BLaER1 (cell line): ENCODE data around the gene PEPD.

Experiments used
- H3K27ac ChIP-seq: shearing (Covaris generic); formaldehyde crosslinking; 2 replicates; pipeline ENCODE4 v1.8.1; 2022
- H3K27me3 ChIP-seq: shearing (Covaris generic); formaldehyde crosslinking; 2 replicates; pipeline ENCODE4 v1.8.1; 2022
- H3K36me3 ChIP-seq: shearing (Covaris generic); formaldehyde crosslinking; 2 replicates; pipeline ENCODE4 v1.8.1; 2022
- H3K4me1 ChIP-seq: shearing (Covaris generic); formaldehyde crosslinking; 2 replicates; pipeline ENCODE4 v1.8.1; 2022
- H3K4me2 ChIP-seq: shearing (Covaris generic); formaldehyde crosslinking; 2 replicates; pipeline ENCODE4 v1.8.1; 2022
- H3K4me3 ChIP-seq: shearing (Covaris generic); formaldehyde crosslinking; 2 replicates; pipeline ENCODE4 v1.8.1; 2022
- H3K9ac ChIP-seq: shearing (Covaris generic); formaldehyde crosslinking; 2 replicates; pipeline ENCODE4 v1.8.1; 2022
- H3K9me3 ChIP-seq: shearing (Covaris generic); formaldehyde crosslinking; 2 replicates; pipeline ENCODE4 v1.8.1; 2022
- H4K20me1 ChIP-seq: shearing (Covaris generic); formaldehyde crosslinking; 2 replicates; pipeline ENCODE4 v1.8.1; 2022
- Cebpa-rat ChIP-seq: shearing (Covaris generic); IDR thresholded peaks from 2 replicates; pipeline ENCODE4 v1.8.1; 2022

The PEPD gene

GRCh38 chr19:33456845-33457220 lies 64.8 kb downstream of the PEPD start:
- Histone ChIP-seq H3K27me3 (no peaks in the 10 kb centered on the region), H4K20me1 (no peaks in the 10 kb centered on the region), H3K9ac (no peak overlapping the region), H3K4me3 (no peak overlapping the region), H3K4me1 (no peaks in the 10 kb centered on the region), H3K27ac (no peak overlapping the region), H3K4me2 (no peak overlapping the region), H3K9me3 (no peaks in the 10 kb centered on the region), H3K36me3 (no peaks in the 10 kb centered on the region; the same call in 1 of the 2 replicates)
- TF ChIP-seq Cebpa-rat: no peak

- H3K4me2 ChIP-seq: no peak overlapping the region
- no peak for TF ChIP-seq Cebpa-rat
Measured at GRCh38 chr19:33456076-33456844, 65.3 kb downstream of the PEPD start.

DNA sequence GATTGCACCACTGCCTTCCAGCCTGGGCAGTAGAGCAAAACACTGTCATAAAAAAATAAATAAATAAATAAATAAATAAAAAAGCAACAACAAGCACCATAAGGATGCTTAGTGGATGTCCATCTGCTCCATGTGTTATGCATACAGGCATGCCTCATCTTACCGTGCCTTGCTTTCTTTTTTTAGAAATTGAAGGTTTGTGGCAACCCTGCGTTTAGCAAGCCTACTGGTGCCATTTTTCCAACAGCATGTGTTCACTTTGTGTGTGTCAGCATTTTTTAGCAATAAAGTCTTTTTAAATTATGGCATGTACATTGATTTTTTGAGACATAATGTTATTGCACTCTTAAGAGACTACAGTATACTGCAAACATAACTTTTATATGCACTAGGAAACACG lies 68.3 kb downstream of the PEPD start:
- no peaks in the 10 kb centered on the region for H3K9me3 ChIP-seq
- no peaks in the 10 kb centered on the region for H3K27me3 ChIP-seq

More at GRCh38 chr19:33456076-33456844, 65.3 kb downstream of the PEPD start:
- H3K9ac ChIP-seq: no peak overlapping the region
- H4K20me1 ChIP-seq: no peaks in the 10 kb centered on the region
- no peak overlapping the region for H3K4me3 ChIP-seq
- H3K27me3 ChIP-seq: no peaks in the 10 kb centered on the region
- H3K27ac ChIP-seq: no peak overlapping the region
- H3K4me1 ChIP-seq: no peaks in the 10 kb centered on the region
- no peaks in the 10 kb centered on the region for H3K9me3 ChIP-seq
- H3K36me3 ChIP-seq: no peaks in the 10 kb centered on the region

DNA sequence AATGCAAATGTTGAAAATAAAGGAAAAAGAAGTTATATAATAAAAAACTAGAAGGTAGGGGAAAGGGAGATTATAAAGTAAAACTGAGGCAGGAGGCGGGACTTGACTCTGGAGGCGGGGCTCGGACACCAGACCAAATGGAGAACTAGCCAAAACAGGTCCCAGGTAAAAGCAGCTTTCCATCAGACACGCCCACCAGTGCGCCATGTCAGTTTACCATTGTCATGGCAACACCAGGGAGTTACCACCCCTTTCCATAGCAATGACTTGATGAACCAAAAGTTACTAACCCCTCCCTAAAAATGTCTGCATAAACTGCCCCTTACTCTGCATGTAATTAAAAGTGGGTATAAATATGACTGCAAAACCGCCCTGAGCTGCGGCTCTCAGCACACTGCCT lies 70.9 kb downstream of the PEPD start:
- Histone ChIP-seq H3K4me3 (no peak overlapping the region), H3K9me3 (no peaks in the 10 kb centered on the region), H3K27ac (no peak overlapping the region), H3K27me3 (no peaks in the 10 kb centered on the region), H3K4me1 (peaks cover 15% of the 10 kb centered on the region), H3K36me3 (no peaks in the 10 kb centered on the region), H3K4me2 (no peak overlapping the region), H4K20me1 (no peaks in the 10 kb centered on the region), H3K9ac (no peak overlapping the region)
- TF ChIP-seq Cebpa-rat: no peak

More for the DNA sequence above, 68.3 kb downstream of the PEPD start:
- TF ChIP-seq Cebpa-rat: no peak
- no peaks in the 10 kb centered on the region for H3K4me1 ChIP-seq
- no peak overlapping the region for H3K4me3 ChIP-seq
- H3K4me2 ChIP-seq: no peak overlapping the region
- no peak overlapping the region for H3K27ac ChIP-seq
- H4K20me1 ChIP-seq: no peaks in the 10 kb centered on the region
- no peak overlapping the region for H3K9ac ChIP-seq
- H3K36me3 ChIP-seq: no peaks in the 10 kb centered on the region

GRCh38 chr19:33449799-33450198 lies 71.8 kb downstream of the PEPD start:
- no peak overlapping the region for H3K4me3 ChIP-seq
- H3K9ac ChIP-seq: no peak overlapping the region
- no peak for TF ChIP-seq Cebpa-rat

DNA sequence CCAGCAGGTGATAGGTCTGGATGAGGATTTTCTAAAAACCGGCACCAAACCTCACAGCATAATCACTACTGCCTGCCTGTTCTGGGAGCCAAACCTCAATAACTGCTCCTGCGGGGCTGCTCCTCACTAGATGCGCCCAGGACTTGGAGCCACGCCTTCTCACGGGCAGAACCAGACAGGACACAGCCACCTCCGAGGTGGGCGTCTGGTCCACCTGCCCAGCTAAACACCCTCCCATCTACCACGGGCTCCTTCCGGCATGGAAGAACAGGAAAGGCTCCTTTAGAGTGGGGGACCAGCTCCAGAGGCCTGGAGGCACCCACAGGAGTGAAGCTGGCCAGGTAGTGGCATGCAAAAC lies 73.5 kb downstream of the PEPD start:
- no peaks in the 10 kb centered on the region for H3K9me3 ChIP-seq
- no peak overlapping the region for H3K4me2 ChIP-seq
- no peaks in the 10 kb centered on the region for H3K27me3 ChIP-seq
- H3K27ac ChIP-seq: no peak overlapping the region
- TF ChIP-seq Cebpa-rat: no peak
- H4K20me1 ChIP-seq: no peaks in the 10 kb centered on the region
- H3K36me3 ChIP-seq: no peaks in the 10 kb centered on the region
- peaks cover 15% of the 10 kb centered on the region for H3K4me1 ChIP-seq
- H3K9ac ChIP-seq: no peak overlapping the region
- no peak overlapping the region for H3K4me3 ChIP-seq

More at GRCh38 chr19:33449799-33450198, 71.8 kb downstream of the PEPD start:
- no peaks in the 10 kb centered on the region for H3K36me3 ChIP-seq
- peaks cover 15% of the 10 kb centered on the region for H3K4me1 ChIP-seq
- no peaks in the 10 kb centered on the region for H3K9me3 ChIP-seq
- H3K27ac ChIP-seq: no peak overlapping the region
- no peaks in the 10 kb centered on the region for H3K27me3 ChIP-seq
- no peaks in the 10 kb centered on the region for H4K20me1 ChIP-seq
- no peak overlapping the region for H3K4me2 ChIP-seq

- Histone ChIP-seq H3K4me1 (peaks cover 15% of the 10 kb centered on the region), H3K9me3 (no peaks in the 10 kb centered on the region), H4K20me1 (no peaks in the 10 kb centered on the region), H3K4me3 (no peak overlapping the region), H3K36me3 (no peaks in the 10 kb centered on the region), H3K4me2 (peak overlapping the region; percentile 56), H3K27ac (peak overlapping the region; percentile 28; the same call in 1 of the 2 replicates), H3K27me3 (no peaks in the 10 kb centered on the region), H3K9ac (no peak overlapping the region; the same call in 1 of the 2 replicates)
- no peak for TF ChIP-seq Cebpa-rat
Measured at GRCh38 chr19:33447336-33448158, 74.0 kb downstream of the PEPD start.

DNA sequence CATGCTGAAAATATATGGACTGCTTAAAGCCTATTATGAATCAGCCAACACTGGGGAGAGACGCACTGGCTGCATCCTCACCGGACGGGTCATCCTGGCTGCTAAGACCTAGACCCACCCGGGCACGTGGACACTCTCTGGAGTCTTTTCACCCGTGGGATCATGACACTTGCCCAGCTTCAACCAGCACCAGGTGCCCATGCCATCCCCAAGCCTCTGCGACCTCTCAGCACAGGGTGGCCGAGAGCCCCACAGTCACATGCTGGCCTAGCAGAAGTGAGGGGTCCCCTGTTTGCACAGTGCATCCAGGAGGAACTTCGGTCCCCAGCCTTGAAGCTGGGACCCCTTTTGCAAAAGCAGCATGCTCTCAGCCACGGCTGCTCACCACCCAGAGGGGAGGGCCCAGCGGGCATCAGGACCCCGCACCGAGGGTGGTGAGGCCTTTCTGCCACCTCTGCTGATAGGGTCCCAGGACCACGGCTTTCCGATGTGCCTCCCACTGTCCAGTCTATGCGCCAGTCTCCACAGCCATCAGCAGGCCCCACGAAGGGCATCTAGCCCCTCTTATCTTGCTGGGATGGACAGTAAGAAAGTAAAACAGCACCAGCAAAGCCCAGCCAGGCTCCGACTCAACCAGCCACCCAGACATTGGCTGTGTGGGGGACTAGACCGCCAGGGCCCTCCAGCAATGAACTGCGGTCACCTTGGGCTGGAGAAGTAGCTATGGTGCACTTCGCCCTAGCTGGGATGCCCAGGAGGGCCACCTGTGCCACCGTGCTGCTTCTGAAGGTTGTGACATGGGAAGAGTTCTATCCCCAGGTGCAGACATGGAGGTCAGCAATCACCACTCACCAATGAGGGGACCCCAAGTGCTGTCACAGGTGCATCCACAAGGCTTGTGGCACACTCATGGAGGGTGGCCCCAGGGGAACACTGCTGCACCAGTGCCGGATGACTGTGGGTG lies 75.0 kb downstream of the PEPD start:
- no peaks in the 10 kb centered on the region for H3K36me3 ChIP-seq
- H3K4me3 ChIP-seq: no peak overlapping the region
- no peaks in the 10 kb centered on the region for H3K27me3 ChIP-seq
- H3K4me2 ChIP-seq: peak overlapping the region; percentile 56
- no peak overlapping the region for H3K27ac ChIP-seq
- no peak overlapping the region for H3K9ac ChIP-seq
- no peaks in the 10 kb centered on the region for H3K9me3 ChIP-seq
- H4K20me1 ChIP-seq: no peaks in the 10 kb centered on the region
- TF ChIP-seq Cebpa-rat: no peak
- peaks cover 15% of the 10 kb centered on the region for H3K4me1 ChIP-seq
